ENCODE results near the gene PTBP1. TPM values are rescaled to one million over a fixed set of nuclear protein-coding genes. Genes with fewer than 3 reads are reported as not detected.

The PTBP1 gene
- total RNA-seq, 1 donor from 2014 or later, result 417 TPM

DNA sequence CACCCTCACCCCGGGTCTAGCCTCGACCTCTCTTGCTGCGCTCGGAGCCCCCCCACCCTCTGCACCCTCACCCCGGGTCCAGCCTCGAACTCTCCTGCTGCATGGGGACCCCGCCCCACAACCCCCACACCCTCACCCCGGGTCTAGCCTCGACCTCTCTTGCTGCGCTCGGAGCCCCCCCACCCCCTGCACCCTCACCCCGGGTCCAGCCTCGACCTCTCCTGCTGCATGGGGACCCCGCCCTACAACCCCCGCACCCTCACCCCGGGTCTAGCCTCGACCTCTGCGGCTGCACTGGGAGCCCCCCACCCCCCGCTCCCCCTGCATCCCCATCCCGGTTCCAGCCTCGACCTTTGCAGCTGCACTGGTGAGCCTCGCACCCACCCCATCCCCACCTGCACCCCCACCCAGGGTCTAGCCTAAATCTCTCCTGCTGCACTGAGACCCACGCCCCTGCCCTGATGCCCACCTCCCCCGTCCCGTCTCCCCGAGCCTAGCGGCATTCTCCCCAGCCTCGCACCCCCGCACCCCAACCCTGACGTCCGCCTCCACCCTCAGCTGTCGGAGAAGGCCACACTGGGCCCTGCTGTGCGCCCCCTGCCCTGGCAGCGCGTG lies 64.0 kb downstream of the PTBP1 start:
- Mint-ChIP-seq H3K9me3 (no peaks in the 10 kb centered on the region), H3K27me3 (peaks cover 8% of the 10 kb centered on the region), H3K36me3 (ENCODE audit: low read depth) (peaks cover 2% of the 10 kb centered on the region), H3K4me3 (no peak overlapping the region), H3K27ac (no peak overlapping the region), H3K4me1 (peaks cover 19% of the 10 kb centered on the region)
- intact Hi-C loops (cut with micrococcal nuclease), result no loop called here
- TF ChIP-seq, protein P1, sequence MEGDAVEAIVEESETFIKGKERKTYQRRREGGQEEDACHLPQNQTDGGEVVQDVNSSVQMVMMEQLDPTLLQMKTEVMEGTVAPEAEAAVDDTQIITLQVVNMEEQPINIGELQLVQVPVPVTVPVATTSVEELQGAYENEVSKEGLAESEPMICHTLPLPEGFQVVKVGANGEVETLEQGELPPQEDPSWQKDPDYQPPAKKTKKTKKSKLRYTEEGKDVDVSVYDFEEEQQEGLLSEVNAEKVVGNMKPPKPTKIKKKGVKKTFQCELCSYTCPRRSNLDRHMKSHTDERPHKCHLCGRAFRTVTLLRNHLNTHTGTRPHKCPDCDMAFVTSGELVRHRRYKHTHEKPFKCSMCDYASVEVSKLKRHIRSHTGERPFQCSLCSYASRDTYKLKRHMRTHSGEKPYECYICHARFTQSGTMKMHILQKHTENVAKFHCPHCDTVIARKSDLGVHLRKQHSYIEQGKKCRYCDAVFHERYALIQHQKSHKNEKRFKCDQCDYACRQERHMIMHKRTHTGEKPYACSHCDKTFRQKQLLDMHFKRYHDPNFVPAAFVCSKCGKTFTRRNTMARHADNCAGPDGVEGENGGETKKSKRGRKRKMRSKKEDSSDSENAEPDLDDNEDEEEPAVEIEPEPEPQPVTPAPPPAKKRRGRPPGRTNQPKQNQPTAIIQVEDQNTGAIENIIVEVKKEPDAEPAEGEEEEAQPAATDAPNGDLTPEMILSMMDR (IDR thresholded peaks at IDR 0.05), result no peak
- ChIA-PET POLR2A (interaction anchor here (0.6 to 1.3 kb wide), 4 partner anchors 123 to 268 kb away, joined by 3 to 8 read pairs (median 5); partner anchors contain the start of gene WDR18), CTCF (interaction anchor here (0.7 kb wide), 1 partner anchor 59 kb away, joined by 3 read pairs; no protein-coding TSS in a partner anchor)
- DNase-seq, result no peak
- ATAC-seq (ENCODE audit: low read depth), result no peak

Other genes with a start within 250 kb of the PTBP1 start
- 150 and 152 TPM in 2 replicates for gene BSG, start 224.9 kb upstream of the PTBP1 start, total RNA-seq
- gene HCN2, start 207.6 kb upstream of the PTBP1 start, total RNA-seq, result 0.13 and 0.17 TPM in 2 replicates
- 54.7 and 58.2 TPM in 2 replicates for gene POLRMT, start 163.9 kb upstream of the PTBP1 start, total RNA-seq
- gene FGF22, start 157.6 kb upstream of the PTBP1 start, total RNA-seq, result 0.64 and 0.73 TPM in 2 replicates
- gene RNF126, start 134.2 kb upstream of the PTBP1 start, total RNA-seq, result 75.9 and 82.7 TPM in 2 replicates
- 2.1 and 2.2 TPM in 2 replicates for gene FSTL3, start 121.1 kb upstream of the PTBP1 start, total RNA-seq
- not detected in 2 replicates for gene PRSS57, start 102.0 kb upstream of the PTBP1 start, total RNA-seq
- gene PALM, start 88.5 kb upstream of the PTBP1 start, total RNA-seq, result not detected in 2 replicates
- not detected in 2 replicates for gene MISP, start 46.3 kb upstream of the PTBP1 start, total RNA-seq
- gene PLPPR3, start 24.5 kb downstream of the PTBP1 start, total RNA-seq, result not detected in 2 replicates
- gene AZU1, start 30.4 kb downstream of the PTBP1 start, total RNA-seq, result 0.20 and 1.3 TPM in 2 replicates
- not detected in 2 replicates for gene PRTN3, start 43.5 kb downstream of the PTBP1 start, total RNA-seq
- gene ELANE, start 54.9 kb downstream of the PTBP1 start, total RNA-seq, result not detected in 2 replicates
- 0.54 TPM in 1 of 2 replicates, not detected in the other for gene CFD, start 62.2 kb downstream of the PTBP1 start, total RNA-seq
- 76.1 and 79.3 TPM in 2 replicates for gene MED16, start 95.7 kb downstream of the PTBP1 start, total RNA-seq
- not detected in 2 replicates for gene RNU6-9, start 96.0 kb downstream of the PTBP1 start, total RNA-seq
- 174 and 189 TPM in 2 replicates for gene R3HDM4, start 115.8 kb downstream of the PTBP1 start, total RNA-seq
- gene KISS1R, start 119.9 kb downstream of the PTBP1 start, total RNA-seq, result 0.49 TPM in 2 replicates
- 67.7 and 74.9 TPM in 2 replicates for gene ARID3A, start 128.6 kb downstream of the PTBP1 start, total RNA-seq
- gene WDR18, start 186.9 kb downstream of the PTBP1 start, total RNA-seq, result 66.5 and 84.7 TPM in 2 replicates
- gene GRIN3B, start 203.0 kb downstream of the PTBP1 start, total RNA-seq, result 0.11 TPM in 1 of 2 replicates, not detected in the other
- gene TMEM259, start 223.7 kb downstream of the PTBP1 start, total RNA-seq, result 223 and 257 TPM in 2 replicates
- not detected in 2 replicates for gene RNU6-2, start 224.1 kb downstream of the PTBP1 start, total RNA-seq
- gene CNN2, start 229.2 kb downstream of the PTBP1 start, total RNA-seq, result 352 and 371 TPM in 2 replicates
- gene ABCA7, start 242.7 kb downstream of the PTBP1 start, total RNA-seq, result 164 and 188 TPM in 2 replicates